ENCODE data around the gene RILP.

The RILP gene

DNA sequence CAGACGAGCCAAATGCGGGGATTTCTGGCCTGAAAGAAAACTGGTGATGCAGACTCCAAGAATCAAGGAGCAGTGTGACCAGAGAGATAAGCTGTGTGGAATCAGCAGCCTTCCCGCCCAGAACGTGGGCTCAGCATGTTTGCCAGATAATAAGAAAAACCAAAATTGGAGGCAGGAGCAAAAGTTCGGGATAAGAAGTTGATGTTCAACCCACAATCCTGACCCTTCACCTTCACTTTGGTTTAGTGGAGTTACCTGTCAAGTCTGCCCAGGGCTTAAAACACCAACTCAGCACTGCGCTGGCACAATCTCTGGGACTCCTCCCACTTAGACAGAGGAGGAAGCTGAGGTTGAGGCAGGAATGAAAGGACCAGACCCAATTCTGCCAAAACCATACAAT, 24.1 kb downstream of the RILP start (continued):
- TF ChIP-seq ZC3H10 (CRISPR knock-in tag; IDR thresholded peaks at IDR 0.05) = no peak

DNA sequence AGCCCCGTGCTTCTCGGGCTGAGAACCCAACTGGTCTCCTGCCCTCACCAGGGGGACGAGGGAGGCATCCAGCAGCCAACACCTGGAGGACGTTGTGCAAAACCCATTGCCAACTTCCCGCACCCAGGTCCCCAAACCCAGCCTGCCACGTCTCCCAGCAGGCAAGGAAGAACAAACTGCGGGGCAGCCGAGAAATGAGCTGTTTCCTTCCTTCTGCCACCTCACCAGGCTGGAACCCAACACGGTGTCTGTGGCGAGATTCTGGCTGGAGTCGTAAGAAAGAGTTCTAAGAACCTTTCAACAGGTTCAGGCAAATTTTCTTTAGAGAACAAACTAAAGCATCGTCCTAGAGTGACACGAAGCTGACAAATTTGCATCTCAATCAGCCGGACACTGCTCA, 24.6 kb downstream of the RILP start:
- TF ChIP-seq, protein P1, sequence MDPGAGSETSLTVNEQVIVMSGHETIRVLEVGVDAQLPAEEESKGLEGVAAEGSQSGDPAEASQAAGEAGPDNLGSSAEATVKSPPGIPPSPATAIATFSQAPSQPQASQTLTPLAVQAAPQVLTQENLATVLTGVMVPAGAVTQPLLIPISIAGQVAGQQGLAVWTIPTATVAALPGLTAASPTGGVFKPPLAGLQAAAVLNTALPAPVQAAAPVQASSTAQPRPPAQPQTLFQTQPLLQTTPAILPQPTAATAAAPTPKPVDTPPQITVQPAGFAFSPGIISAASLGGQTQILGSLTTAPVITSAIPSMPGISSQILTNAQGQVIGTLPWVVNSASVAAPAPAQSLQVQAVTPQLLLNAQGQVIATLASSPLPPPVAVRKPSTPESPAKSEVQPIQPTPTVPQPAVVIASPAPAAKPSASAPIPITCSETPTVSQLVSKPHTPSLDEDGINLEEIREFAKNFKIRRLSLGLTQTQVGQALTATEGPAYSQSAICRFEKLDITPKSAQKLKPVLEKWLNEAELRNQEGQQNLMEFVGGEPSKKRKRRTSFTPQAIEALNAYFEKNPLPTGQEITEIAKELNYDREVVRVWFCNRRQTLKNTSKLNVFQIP (CRISPR knock-in tag; IDR thresholded peaks at IDR 0.05; ENCODE audit: borderline replicate concordance, low read depth) = no peak
- no peak for TF ChIP-seq ZFP3 (CRISPR knock-in tag; IDR thresholded peaks at IDR 0.05)
- no peak for TF ChIP-seq GLIS3 (CRISPR knock-in tag; IDR thresholded peaks at IDR 0.05)
- ATAC-seq = no peak

DNA sequence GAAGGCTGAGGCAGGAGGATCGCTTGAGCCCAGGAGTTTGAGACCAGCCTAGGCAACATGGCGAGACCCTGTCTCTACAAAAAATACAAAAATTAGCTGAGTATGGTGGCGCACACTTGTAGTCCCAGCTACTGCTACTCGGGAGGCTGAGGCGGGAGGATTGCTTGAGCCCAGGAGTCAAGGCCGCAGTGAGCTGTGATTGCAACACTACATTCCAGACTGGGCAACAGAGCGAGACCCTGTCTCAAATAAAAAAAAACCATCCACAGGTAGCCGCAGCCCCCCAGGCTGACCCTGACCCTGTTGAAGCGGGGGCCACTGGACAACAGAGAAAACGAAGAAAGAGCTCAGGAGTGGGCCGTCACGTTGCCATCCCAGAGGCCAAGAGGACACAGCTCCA, 25.0 kb downstream of the RILP start:
- no peak for ATAC-seq
- TF ChIP-seq, protein P2, sequence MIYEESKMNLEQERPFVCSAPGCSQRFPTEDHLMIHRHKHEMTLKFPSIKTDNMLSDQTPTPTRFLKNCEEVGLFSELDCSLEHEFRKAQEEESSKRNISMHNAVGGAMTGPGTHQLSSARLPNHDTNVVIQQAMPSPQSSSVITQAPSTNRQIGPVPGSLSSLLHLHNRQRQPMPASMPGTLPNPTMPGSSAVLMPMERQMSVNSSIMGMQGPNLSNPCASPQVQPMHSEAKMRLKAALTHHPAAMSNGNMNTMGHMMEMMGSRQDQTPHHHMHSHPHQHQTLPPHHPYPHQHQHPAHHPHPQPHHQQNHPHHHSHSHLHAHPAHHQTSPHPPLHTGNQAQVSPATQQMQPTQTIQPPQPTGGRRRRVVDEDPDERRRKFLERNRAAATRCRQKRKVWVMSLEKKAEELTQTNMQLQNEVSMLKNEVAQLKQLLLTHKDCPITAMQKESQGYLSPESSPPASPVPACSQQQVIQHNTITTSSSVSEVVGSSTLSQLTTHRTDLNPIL (CRISPR knock-in tag; IDR thresholded peaks at IDR 0.05; ENCODE audit: low read depth) = no peak
- no peak for TF ChIP-seq ZNF565 (CRISPR knock-in tag; conservative IDR thresholded peaks at IDR 0.05; ENCODE audit: low read depth)

DNA sequence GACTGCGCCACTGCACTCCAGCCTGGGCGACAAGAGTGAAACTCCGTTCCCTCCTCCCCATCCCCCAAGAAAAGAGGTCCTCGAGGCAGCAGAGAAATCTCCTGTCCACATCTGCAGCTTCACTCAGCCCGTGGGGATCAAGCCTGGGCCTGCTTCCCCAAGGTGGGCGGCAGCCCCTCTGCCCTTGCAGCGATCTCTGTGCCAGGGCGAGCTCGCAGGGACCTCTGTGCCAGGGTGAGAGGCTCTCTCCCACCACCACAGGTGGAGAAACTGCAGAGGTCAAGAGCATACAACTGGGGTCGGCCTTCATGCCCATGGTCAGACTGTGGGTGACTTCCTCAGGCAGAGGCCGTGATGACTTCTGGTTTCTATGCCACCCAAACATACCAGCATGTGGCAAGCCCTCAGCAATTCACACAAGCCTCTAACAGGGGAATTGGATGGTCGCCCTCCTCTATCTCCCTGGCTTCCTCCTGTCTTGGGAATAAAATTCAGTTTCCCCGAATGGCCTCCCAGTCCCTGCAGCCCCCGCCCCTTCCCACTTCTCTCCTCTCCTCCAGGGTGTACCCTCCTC, 26.5 kb downstream of the RILP start:
- no peak for ATAC-seq
- no peak for TF ChIP-seq ZNF565 (CRISPR knock-in tag; conservative IDR thresholded peaks at IDR 0.05; ENCODE audit: low read depth)
- no peak for TF ChIP-seq ISL1 (CRISPR knock-in tag; IDR thresholded peaks at IDR 0.05)
- TF ChIP-seq, protein P3, sequence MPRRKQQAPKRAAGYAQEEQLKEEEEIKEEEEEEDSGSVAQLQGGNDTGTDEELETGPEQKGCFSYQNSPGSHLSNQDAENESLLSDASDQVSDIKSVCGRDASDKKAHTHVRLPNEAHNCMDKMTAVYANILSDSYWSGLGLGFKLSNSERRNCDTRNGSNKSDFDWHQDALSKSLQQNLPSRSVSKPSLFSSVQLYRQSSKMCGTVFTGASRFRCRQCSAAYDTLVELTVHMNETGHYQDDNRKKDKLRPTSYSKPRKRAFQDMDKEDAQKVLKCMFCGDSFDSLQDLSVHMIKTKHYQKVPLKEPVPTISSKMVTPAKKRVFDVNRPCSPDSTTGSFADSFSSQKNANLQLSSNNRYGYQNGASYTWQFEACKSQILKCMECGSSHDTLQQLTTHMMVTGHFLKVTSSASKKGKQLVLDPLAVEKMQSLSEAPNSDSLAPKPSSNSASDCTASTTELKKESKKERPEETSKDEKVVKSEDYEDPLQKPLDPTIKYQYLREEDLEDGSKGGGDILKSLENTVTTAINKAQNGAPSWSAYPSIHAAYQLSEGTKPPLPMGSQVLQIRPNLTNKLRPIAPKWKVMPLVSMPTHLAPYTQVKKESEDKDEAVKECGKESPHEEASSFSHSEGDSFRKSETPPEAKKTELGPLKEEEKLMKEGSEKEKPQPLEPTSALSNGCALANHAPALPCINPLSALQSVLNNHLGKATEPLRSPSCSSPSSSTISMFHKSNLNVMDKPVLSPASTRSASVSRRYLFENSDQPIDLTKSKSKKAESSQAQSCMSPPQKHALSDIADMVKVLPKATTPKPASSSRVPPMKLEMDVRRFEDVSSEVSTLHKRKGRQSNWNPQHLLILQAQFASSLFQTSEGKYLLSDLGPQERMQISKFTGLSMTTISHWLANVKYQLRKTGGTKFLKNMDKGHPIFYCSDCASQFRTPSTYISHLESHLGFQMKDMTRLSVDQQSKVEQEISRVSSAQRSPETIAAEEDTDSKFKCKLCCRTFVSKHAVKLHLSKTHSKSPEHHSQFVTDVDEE (CRISPR knock-in tag; IDR thresholded peaks at IDR 0.05) = no peak
- TF ChIP-seq, protein P4, sequence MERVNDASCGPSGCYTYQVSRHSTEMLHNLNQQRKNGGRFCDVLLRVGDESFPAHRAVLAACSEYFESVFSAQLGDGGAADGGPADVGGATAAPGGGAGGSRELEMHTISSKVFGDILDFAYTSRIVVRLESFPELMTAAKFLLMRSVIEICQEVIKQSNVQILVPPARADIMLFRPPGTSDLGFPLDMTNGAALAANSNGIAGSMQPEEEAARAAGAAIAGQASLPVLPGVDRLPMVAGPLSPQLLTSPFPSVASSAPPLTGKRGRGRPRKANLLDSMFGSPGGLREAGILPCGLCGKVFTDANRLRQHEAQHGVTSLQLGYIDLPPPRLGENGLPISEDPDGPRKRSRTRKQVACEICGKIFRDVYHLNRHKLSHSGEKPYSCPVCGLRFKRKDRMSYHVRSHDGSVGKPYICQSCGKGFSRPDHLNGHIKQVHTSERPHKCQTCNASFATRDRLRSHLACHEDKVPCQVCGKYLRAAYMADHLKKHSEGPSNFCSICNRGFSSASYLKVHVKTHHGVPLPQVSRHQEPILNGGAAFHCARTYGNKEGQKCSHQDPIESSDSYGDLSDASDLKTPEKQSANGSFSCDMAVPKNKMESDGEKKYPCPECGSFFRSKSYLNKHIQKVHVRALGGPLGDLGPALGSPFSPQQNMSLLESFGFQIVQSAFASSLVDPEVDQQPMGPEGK (CRISPR knock-in tag; IDR thresholded peaks at IDR 0.05; ENCODE audit: borderline replicate concordance) = no peak
- no peak for TF ChIP-seq ESRRG (CRISPR knock-in tag; IDR thresholded peaks at IDR 0.05)
- no peak for TF ChIP-seq ZNF8 (CRISPR knock-in tag; IDR thresholded peaks at IDR 0.05)
- TF ChIP-seq PPARA (CRISPR knock-in tag; IDR thresholded peaks at IDR 0.05; ENCODE audit: borderline replicate concordance) = no peak
- TF ChIP-seq ZFP3 (CRISPR knock-in tag; IDR thresholded peaks at IDR 0.05) = no peak
- TF ChIP-seq ZFP30 (CRISPR knock-in tag; IDR thresholded peaks at IDR 0.05) = no peak

DNA sequence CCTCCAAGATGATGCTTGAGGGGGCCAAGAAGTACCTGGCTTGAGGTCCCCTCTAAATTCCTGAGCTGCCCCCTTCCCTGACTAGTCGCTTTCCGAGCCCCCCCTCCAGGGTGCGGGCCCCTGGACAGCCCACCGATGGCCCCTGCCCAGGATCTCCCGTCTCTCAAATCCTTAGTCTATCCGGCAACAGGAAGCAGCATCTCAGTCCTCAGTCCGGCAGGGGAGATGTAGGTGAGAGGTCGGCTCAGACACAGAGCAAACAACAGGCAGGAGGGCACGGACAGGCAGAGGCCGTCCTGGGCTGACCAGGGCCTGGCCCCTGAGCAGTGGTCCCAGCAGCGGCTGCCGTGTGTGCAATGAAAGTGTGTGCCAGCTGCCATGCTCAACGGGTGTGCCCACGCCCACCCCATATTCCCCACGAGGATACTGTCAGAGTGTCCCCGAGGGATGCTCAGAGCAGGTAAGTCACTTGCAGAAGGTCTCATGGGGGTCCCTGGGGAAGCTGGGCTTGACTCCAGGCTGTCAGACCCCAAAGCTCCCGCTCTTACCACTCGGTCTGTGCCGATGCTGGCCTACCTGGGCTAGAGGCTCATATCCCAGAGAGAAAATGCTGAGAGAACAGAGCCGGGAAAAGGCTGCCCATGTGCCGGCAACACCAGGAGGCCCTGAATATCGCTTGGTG, 28.3 kb downstream of the RILP start:
- ATAC-seq = no peak
- TF ChIP-seq SNAI2 (CRISPR knock-in tag; IDR thresholded peaks at IDR 0.05) (no peak), ZFP3 (CRISPR knock-in tag; IDR thresholded peaks at IDR 0.05) (no peak), PPARA (CRISPR knock-in tag; IDR thresholded peaks at IDR 0.05; ENCODE audit: borderline replicate concordance) (no peak), ARNTL (CRISPR knock-in tag; IDR thresholded peaks at IDR 0.05; ENCODE audit: borderline replicate concordance, low read depth) (no peak), ZNF70 (CRISPR knock-in tag; IDR thresholded peaks at IDR 0.05) (no peak), ZNF565 (CRISPR knock-in tag; conservative IDR thresholded peaks at IDR 0.05; ENCODE audit: low read depth) (no peak), OSR1 (CRISPR knock-in tag; IDR thresholded peaks at IDR 0.05) (no peak), TCF4 (CRISPR knock-in tag; IDR thresholded peaks at IDR 0.05; ENCODE audit: borderline replicate concordance) (no peak), ISL1 (CRISPR knock-in tag; IDR thresholded peaks at IDR 0.05) (no peak), TOX (CRISPR knock-in tag; IDR thresholded peaks at IDR 0.05; ENCODE audit: borderline replicate concordance) (no peak)
- TF ChIP-seq, protein P5, sequence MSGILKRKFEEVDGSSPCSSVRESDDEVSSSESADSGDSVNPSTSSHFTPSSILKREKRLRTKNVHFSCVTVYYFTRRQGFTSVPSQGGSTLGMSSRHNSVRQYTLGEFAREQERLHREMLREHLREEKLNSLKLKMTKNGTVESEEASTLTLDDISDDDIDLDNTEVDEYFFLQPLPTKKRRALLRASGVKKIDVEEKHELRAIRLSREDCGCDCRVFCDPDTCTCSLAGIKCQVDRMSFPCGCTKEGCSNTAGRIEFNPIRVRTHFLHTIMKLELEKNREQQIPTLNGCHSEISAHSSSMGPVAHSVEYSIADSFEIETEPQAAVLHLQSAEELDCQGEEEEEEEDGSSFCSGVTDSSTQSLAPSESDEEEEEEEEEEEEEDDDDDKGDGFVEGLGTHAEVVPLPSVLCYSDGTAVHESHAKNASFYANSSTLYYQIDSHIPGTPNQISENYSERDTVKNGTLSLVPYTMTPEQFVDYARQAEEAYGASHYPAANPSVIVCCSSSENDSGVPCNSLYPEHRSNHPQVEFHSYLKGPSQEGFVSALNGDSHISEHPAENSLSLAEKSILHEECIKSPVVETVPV (CRISPR knock-in tag; IDR thresholded peaks at IDR 0.05) = no peak
- TF ChIP-seq, protein P1 (CRISPR knock-in tag; IDR thresholded peaks at IDR 0.05; ENCODE audit: borderline replicate concordance, low read depth) = no peak
- TF ChIP-seq, protein P4 (CRISPR knock-in tag; IDR thresholded peaks at IDR 0.05; ENCODE audit: borderline replicate concordance) = no peak

Data from SK-N-SH treated with all-trans-retinoic acid at 6 μM for 48 hours (cell line).